C4-2B (cell line): ENCODE results near the gene GPC5.
"Not testable (repeated sequence)": the region's sequence is repeated elsewhere in the genome, so short reads cannot be mapped to it uniquely, and the experiment has no call there.

Source experiments
- H3K27ac ChIP-seq: fragments of 450-650 bp; 2 replicates; pipeline ENCODE4 v1.5.1; 2017
- ZFX ChIP-seq: fragments of 450-650 bp; IDR thresholded peaks from 2 replicates; pipeline ENCODE4 v1.6.1; 2017
- TF ChIP-seq, protein P1 (sequence below): fragments of 450-650 bp; conservative IDR thresholded peaks from 2 replicates; pipeline ENCODE4 v1.5.1; 2017; ENCODE audit warnings: mild to moderate bottlenecking

GPC5 gene

DNA sequence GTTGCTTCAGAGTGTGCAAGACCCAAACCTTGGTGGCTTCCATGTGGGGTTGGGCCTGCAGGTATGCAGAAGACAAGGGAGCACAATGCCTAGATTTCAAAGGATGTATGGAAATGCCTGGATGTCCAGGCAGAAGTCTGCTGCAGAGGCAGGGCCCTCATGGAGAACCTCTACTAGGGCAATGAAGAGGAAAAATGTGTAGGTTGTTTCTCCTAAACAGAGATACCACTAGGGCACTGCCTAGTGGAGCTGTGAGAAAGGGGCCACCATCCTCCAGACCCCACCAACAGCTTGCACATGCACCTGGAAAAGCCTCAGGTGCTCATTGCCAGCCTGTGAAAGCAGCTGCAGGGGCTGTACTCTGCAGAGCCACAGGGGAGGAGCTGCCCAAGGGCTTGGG, 1295.6 kb downstream of the GPC5 start:
- TF ChIP-seq, protein P1, sequence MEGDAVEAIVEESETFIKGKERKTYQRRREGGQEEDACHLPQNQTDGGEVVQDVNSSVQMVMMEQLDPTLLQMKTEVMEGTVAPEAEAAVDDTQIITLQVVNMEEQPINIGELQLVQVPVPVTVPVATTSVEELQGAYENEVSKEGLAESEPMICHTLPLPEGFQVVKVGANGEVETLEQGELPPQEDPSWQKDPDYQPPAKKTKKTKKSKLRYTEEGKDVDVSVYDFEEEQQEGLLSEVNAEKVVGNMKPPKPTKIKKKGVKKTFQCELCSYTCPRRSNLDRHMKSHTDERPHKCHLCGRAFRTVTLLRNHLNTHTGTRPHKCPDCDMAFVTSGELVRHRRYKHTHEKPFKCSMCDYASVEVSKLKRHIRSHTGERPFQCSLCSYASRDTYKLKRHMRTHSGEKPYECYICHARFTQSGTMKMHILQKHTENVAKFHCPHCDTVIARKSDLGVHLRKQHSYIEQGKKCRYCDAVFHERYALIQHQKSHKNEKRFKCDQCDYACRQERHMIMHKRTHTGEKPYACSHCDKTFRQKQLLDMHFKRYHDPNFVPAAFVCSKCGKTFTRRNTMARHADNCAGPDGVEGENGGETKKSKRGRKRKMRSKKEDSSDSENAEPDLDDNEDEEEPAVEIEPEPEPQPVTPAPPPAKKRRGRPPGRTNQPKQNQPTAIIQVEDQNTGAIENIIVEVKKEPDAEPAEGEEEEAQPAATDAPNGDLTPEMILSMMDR, result no peak
- TF ChIP-seq ZFX, result no peak

DNA sequence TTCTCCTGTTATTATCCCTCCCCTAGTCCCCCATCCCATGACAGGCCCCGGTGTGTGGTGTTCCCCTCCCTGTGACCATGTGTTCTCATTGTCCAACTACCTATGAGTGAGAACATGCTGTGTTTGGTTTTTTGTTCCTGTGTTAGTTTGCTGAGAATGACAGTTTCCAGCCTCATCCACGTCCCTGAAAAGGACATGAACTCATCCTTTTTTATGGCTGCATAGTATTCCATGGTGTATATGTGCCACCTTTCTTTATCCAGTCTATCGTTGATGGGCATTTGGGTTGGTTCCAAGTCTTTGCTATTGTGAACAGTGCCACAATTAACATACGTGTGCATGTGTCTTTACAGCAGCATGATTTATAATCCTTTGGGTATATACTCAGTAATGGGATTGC, 1297.4 kb downstream of the GPC5 start:
- not testable (repeated sequence) for H3K27ac ChIP-seq

More for the DNA sequence above, 1295.6 kb downstream of the GPC5 start:
- H3K27ac ChIP-seq, result no peak overlapping the region

DNA sequence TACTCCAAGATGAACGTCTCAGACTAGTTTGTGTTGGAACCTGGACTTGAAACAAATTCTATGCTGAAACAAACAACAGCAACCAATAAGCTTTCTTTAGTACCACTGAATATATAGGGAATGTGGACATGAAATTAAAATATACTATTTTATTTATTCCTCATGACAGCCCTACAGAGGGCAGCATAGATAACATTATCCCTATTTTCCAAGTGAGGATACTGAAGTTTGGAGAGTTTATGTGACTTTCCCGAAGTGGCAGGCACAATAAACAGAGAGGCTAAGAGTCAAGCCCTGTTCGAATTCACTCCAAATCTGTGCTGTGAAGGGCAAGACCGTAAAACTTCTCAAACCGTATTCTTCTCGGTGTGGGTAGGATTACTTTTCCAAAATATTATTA, 1318.3 kb downstream of the GPC5 start:
- TF ChIP-seq, protein P1, result peak; percentile 47
- no peak for TF ChIP-seq ZFX
- no peak overlapping the region; the same call in 1 of the 2 replicates for H3K27ac ChIP-seq

DNA sequence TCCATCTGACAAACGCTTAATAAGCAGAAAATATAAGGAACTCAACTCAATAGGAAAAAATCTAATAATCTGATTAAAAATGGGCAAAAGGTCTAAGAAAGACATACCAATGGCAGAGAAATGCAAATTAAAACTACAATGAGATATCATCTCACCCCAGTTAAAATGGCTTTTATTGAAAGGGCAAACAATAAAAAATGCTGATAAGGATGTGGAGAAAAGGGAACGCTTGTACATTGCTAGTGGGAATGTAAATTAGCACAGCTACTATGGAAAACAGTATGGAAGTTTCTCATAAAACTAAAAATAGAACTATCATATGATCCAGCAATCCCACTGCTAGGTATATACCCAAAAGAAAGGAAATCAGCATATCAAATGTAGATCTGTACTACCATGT, 1319.4 kb downstream of the GPC5 start:
- TF ChIP-seq, protein P1, result no peak
- TF ChIP-seq ZFX, result no peak
- H3K27ac ChIP-seq, result no peak overlapping the region

DNA sequence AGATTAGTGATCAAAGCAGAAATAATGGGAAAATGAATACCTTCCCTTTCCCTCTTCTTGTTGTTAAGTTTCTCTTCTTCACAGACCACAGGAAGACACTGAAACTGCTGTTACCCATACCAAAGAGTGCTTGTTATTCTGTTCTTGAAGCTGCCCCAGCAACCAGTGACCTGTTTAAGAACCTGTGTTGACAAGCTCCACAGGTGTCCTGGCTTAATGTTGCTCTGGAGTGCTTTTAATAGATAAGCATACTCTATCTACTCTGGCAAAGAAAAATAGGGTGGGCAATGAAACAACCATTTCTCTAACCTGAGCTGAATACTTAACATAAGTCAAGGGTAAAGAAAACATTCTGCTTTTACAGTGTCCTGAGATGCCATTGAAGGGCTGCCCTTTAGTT, 1321.4 kb downstream of the GPC5 start:
- H3K27ac ChIP-seq, result no peak overlapping the region
- TF ChIP-seq, protein P1, result no peak
- no peak for TF ChIP-seq ZFX

DNA sequence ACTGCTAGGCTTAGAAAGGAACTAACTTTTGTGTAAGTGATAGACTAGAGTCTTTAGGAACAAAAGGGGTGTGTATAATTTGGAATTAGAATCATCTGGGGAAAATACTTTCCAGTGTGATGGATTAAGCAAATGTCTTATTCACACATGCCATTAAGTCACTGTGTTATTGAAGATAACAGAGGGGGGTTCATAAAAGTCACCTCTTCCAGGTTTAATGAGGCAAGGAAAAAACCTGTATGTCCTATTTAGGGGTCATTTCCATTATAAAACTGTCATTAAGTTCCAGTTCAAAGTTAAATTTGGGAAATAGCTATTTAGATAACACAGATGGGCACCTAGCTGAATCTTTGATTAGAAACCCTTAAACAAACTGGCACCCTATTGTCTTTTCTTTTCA, 1323.2 kb downstream of the GPC5 start:
- no peak for TF ChIP-seq ZFX
- TF ChIP-seq, protein P1, result no peak
- H3K27ac ChIP-seq, result no peak overlapping the region

DNA sequence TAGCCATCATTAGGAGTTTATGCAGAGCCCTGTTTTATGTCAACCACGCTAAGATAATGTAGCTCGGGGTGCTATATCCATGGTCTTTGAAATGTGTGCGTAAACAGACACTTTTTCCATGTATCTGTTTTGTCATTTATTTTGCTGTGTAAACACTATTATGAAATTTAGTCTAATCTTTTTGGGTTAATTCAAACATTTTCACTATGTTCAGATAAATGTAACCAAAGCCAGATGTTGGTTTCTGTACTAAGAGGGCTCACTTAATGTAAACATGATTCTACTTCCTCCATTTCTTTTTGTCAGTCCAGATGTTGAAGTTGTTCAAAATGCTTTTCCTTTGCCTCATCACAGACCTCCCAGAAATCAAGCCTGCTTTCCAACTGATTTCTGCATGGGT, 1328.7 kb downstream of the GPC5 start:
- no peak for TF ChIP-seq ZFX
- TF ChIP-seq, protein P1, result no peak
- no peak overlapping the region for H3K27ac ChIP-seq

DNA sequence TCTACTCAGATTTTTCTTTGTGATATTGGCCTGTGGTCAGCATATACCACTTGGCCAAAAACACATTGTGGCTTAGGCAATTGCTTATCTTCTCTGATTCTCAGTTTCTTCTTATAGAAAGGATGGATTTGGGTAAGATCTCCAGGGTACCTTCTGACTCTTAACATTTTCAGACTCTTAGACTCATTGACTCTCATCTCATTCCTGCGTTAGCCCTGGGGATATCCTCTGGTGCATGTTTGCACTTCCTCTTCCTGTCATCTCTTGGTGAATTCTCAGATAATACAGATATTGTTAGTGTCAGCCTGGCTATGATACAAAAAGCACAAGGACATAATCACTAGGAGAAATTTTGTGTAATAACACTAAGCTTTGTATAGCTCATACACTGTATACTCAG, 1335.6 kb downstream of the GPC5 start:
- H3K27ac ChIP-seq, result no peak overlapping the region
- TF ChIP-seq, protein P1, result no peak
- no peak for TF ChIP-seq ZFX
